Astrocyte (in vitro differentiated cells and primary cell): Measurements from ENCODE around the gene ST6GALNAC3.

Source experiments
- CTCF ChIP-seq: IDR thresholded peaks from 2 replicates; pipeline ENCODE4 v1.5.1; 2011; ENCODE audit warnings: low read depth, mild to moderate bottlenecking, inconsistent platforms, low read length, moderate library complexity; ENCODE audit not compliant: insufficient read depth
- EZH2 ChIP-seq: IDR thresholded peaks from 2 replicates; pipeline ENCODE4 v1.6.1; 2012; ENCODE audit warnings: mild to moderate bottlenecking, low read length, inconsistent platforms; ENCODE audit not compliant: insufficient read depth

GRCh38 chr1:76581712-76582111 is 507.2 kb downstream of the ST6GALNAC3 start:
- no peak for TF ChIP-seq CTCF
- TF ChIP-seq EZH2: no peak
